Activated CD8-positive, alpha-beta memory T cell treated with anti-CD3 and anti-CD28 coated beads, Interleukin-2, amount 10 ng/mL, durations not matched to agents 7 days and 5 days (primary cell): ENCODE data around the gene LRRC7. TPM values are rescaled to one million over a fixed set of nuclear protein-coding genes. Genes with fewer than 3 reads are reported as not detected.

ENCODE experiments used
- ATAC-seq: fragments of 150-1000 bp; cut with Tn5 transposase; one replicate; pipeline ENCODE4 v1.10.0; 2021; ENCODE audit warnings: moderate library complexity
- CTCF ChIA-PET: fragments of 350-600 bp; sonication (Branson Sonifier 250); formaldehyde crosslinking; loops from one replicate; lab custom pipeline; 2021; ENCODE audit warnings: antibody characterized with exemption; lab: Charles Lee
- DNase-seq: peaks from one replicate; pipeline ENCODE4 v3.0.0-alpha.2; 2020
- H3K27ac Mint-ChIP-seq: one replicate; pipeline ENCODE4 v1.8.0; 2021; ENCODE audit warnings: mild to moderate bottlenecking, mixed read lengths
- H3K27me3 Mint-ChIP-seq: one replicate; pipeline ENCODE4 v1.8.0; 2021; ENCODE audit warnings: mixed read lengths
- H3K36me3 Mint-ChIP-seq: one replicate; pipeline ENCODE4 v1.8.0; 2021; ENCODE audit warnings: mild to moderate bottlenecking, mixed read lengths
- H3K4me1 Mint-ChIP-seq: one replicate; pipeline ENCODE4 v1.8.0; 2021; ENCODE audit warnings: mixed read lengths
- H3K4me3 Mint-ChIP-seq: one replicate; pipeline ENCODE4 v1.8.0; 2021; ENCODE audit warnings: mild to moderate bottlenecking, moderate library complexity, mixed read lengths
- H3K9me3 Mint-ChIP-seq: one replicate; pipeline ENCODE4 v1.8.0; 2022; ENCODE audit warnings: low read depth, mixed read lengths
- total RNA-seq, 2 experiments: library from RNA; stranded (reverse); gene quantifications; one replicate each; pipeline ENCODE4 v1.2.3, GENCODE V29; 2021

Gene LRRC7
- total RNA-seq, 2 experiments from 2014 or later = not detected

- Mint-ChIP-seq H3K36me3 (no peaks in the 10 kb centered on the region), H3K27ac (no peak overlapping the region), H3K9me3 (no peaks in the 10 kb centered on the region), H3K4me1 (no peaks in the 10 kb centered on the region), H3K4me3 (no peak overlapping the region), H3K27me3 (no peaks in the 10 kb centered on the region)
- CTCF ChIA-PET = no interaction called here
- ATAC-seq (no peak), DNase-seq (no peak)
Measured at GRCh38 chr1:70003211-70003908, 435.6 kb downstream of the LRRC7 start.

- Mint-ChIP-seq H3K9me3 (no peaks in the 10 kb centered on the region), H3K36me3 (no peaks in the 10 kb centered on the region), H3K27me3 (no peaks in the 10 kb centered on the region), H3K4me3 (no peak overlapping the region), H3K4me1 (no peaks in the 10 kb centered on the region), H3K27ac (no peak overlapping the region)
- ATAC-seq = no peak
- no peak for DNase-seq
- CTCF ChIA-PET = no interaction called here
Measured at GRCh38 chr1:70005386-70006034, 437.8 kb downstream of the LRRC7 start.

GRCh38 chr1:70008660-70009059 lies 440.9 kb downstream of the LRRC7 start:
- no peaks in the 10 kb centered on the region for H3K9me3 Mint-ChIP-seq
- DNase-seq (no peak), ATAC-seq (no peak)
- H3K27ac Mint-ChIP-seq = no peak overlapping the region
- H3K4me3 Mint-ChIP-seq = no peak overlapping the region
- H3K4me1 Mint-ChIP-seq = no peaks in the 10 kb centered on the region
- no peaks in the 10 kb centered on the region for H3K27me3 Mint-ChIP-seq
- CTCF ChIA-PET = no interaction called here
- no peaks in the 10 kb centered on the region for H3K36me3 Mint-ChIP-seq

GRCh38 chr1:70017770-70018169 lies 450.0 kb downstream of the LRRC7 start:
- DNase-seq = no peak
- no peaks in the 10 kb centered on the region for H3K27me3 Mint-ChIP-seq
- ATAC-seq = no peak
- CTCF ChIA-PET = no interaction called here
- H3K36me3 Mint-ChIP-seq = no peaks in the 10 kb centered on the region
- no peaks in the 10 kb centered on the region for H3K4me1 Mint-ChIP-seq
- H3K27ac Mint-ChIP-seq = no peak overlapping the region
- no peaks in the 10 kb centered on the region for H3K9me3 Mint-ChIP-seq
- no peak overlapping the region for H3K4me3 Mint-ChIP-seq

GRCh38 chr1:70024272-70024671 lies 456.6 kb downstream of the LRRC7 start:
- no peaks in the 10 kb centered on the region for H3K36me3 Mint-ChIP-seq
- DNase-seq (no peak), ATAC-seq (no peak)
- no peaks in the 10 kb centered on the region for H3K9me3 Mint-ChIP-seq
- H3K27me3 Mint-ChIP-seq = peaks cover 2% of the 10 kb centered on the region
- H3K27ac Mint-ChIP-seq = no peak overlapping the region
- no peak overlapping the region for H3K4me3 Mint-ChIP-seq
- H3K4me1 Mint-ChIP-seq = no peaks in the 10 kb centered on the region
- CTCF ChIA-PET = no interaction called here

- ATAC-seq = no peak
- H3K4me1 Mint-ChIP-seq = no peaks in the 10 kb centered on the region
- no peak for DNase-seq
- no peaks in the 10 kb centered on the region for H3K9me3 Mint-ChIP-seq
- no peak overlapping the region for H3K27ac Mint-ChIP-seq
- H3K27me3 Mint-ChIP-seq = peaks cover 2% of the 10 kb centered on the region
- H3K36me3 Mint-ChIP-seq = no peaks in the 10 kb centered on the region
- no peak overlapping the region for H3K4me3 Mint-ChIP-seq
- CTCF ChIA-PET = no interaction called here
Measured at GRCh38 chr1:70025052-70025451, 457.3 kb downstream of the LRRC7 start.

- ATAC-seq (no peak), DNase-seq (no peak)
- Mint-ChIP-seq H3K4me3 (no peak overlapping the region), H3K36me3 (no peaks in the 10 kb centered on the region), H3K9me3 (no peaks in the 10 kb centered on the region), H3K4me1 (no peaks in the 10 kb centered on the region), H3K27ac (no peak overlapping the region), H3K27me3 (peaks cover 2% of the 10 kb centered on the region)
- CTCF ChIA-PET = no interaction called here
Measured at GRCh38 chr1:70025846-70026245, 458.1 kb downstream of the LRRC7 start.

GRCh38 chr1:70033266-70033873 lies 465.6 kb downstream of the LRRC7 start:
- H3K27me3 Mint-ChIP-seq = no peaks in the 10 kb centered on the region
- no peaks in the 10 kb centered on the region for H3K36me3 Mint-ChIP-seq
- DNase-seq (no peak), ATAC-seq (no peak)
- H3K4me1 Mint-ChIP-seq = no peaks in the 10 kb centered on the region
- H3K27ac Mint-ChIP-seq = no peak overlapping the region
- no peak overlapping the region for H3K4me3 Mint-ChIP-seq
- no peaks in the 10 kb centered on the region for H3K9me3 Mint-ChIP-seq
- CTCF ChIA-PET = no interaction called here

GRCh38 chr1:70033936-70034335 lies 466.2 kb downstream of the LRRC7 start:
- no peak overlapping the region for H3K4me3 Mint-ChIP-seq
- no peaks in the 10 kb centered on the region for H3K27me3 Mint-ChIP-seq
- no peaks in the 10 kb centered on the region for H3K36me3 Mint-ChIP-seq
- no peak for ATAC-seq
- H3K9me3 Mint-ChIP-seq = no peaks in the 10 kb centered on the region
- H3K27ac Mint-ChIP-seq = no peak overlapping the region
- CTCF ChIA-PET = no interaction called here
- DNase-seq = no peak
- no peaks in the 10 kb centered on the region for H3K4me1 Mint-ChIP-seq

GRCh38 chr1:70034403-70034802 lies 466.7 kb downstream of the LRRC7 start:
- Mint-ChIP-seq H3K4me3 (no peak overlapping the region), H3K36me3 (no peaks in the 10 kb centered on the region), H3K27ac (no peak overlapping the region), H3K9me3 (no peaks in the 10 kb centered on the region), H3K27me3 (no peaks in the 10 kb centered on the region), H3K4me1 (no peaks in the 10 kb centered on the region)
- CTCF ChIA-PET = no interaction called here
- no peak for DNase-seq
- no peak for ATAC-seq

GRCh38 chr1:70038025-70038424 lies 470.3 kb downstream of the LRRC7 start:
- no peak for ATAC-seq
- no peaks in the 10 kb centered on the region for H3K27me3 Mint-ChIP-seq
- no peaks in the 10 kb centered on the region for H3K4me1 Mint-ChIP-seq
- no peak overlapping the region for H3K4me3 Mint-ChIP-seq
- H3K36me3 Mint-ChIP-seq = no peaks in the 10 kb centered on the region
- H3K27ac Mint-ChIP-seq = no peak overlapping the region
- CTCF ChIA-PET = no interaction called here
- no peaks in the 10 kb centered on the region for H3K9me3 Mint-ChIP-seq
- no peak for DNase-seq

GRCh38 chr1:70039485-70039884 lies 471.8 kb downstream of the LRRC7 start:
- Mint-ChIP-seq H3K27me3 (no peaks in the 10 kb centered on the region), H3K36me3 (no peaks in the 10 kb centered on the region), H3K4me3 (no peak overlapping the region), H3K4me1 (no peaks in the 10 kb centered on the region), H3K27ac (no peak overlapping the region), H3K9me3 (no peaks in the 10 kb centered on the region)
- CTCF ChIA-PET = no interaction called here
- DNase-seq = no peak
- no peak for ATAC-seq

- no peak overlapping the region for H3K27ac Mint-ChIP-seq
- ATAC-seq = no peak
- no peak for DNase-seq
- H3K36me3 Mint-ChIP-seq = no peaks in the 10 kb centered on the region
- no peaks in the 10 kb centered on the region for H3K4me1 Mint-ChIP-seq
- CTCF ChIA-PET = no interaction called here
- no peak overlapping the region for H3K4me3 Mint-ChIP-seq
- H3K27me3 Mint-ChIP-seq = no peaks in the 10 kb centered on the region
- no peaks in the 10 kb centered on the region for H3K9me3 Mint-ChIP-seq
Measured at GRCh38 chr1:70041317-70042045, 473.8 kb downstream of the LRRC7 start.
